Ramos (cell line): ENCODE data around the gene CDC25B.

Experiments
- in situ Hi-C: fragments of 300-500 bp; cut with MboI; formaldehyde crosslinking; loops from one replicate; pipeline ENCODE4 v1.14.3; 2022; ENCODE audit warnings: low sequenced_read_pairs; ENCODE audit not compliant: unreplicated experiment

Gene CDC25B

DNA sequence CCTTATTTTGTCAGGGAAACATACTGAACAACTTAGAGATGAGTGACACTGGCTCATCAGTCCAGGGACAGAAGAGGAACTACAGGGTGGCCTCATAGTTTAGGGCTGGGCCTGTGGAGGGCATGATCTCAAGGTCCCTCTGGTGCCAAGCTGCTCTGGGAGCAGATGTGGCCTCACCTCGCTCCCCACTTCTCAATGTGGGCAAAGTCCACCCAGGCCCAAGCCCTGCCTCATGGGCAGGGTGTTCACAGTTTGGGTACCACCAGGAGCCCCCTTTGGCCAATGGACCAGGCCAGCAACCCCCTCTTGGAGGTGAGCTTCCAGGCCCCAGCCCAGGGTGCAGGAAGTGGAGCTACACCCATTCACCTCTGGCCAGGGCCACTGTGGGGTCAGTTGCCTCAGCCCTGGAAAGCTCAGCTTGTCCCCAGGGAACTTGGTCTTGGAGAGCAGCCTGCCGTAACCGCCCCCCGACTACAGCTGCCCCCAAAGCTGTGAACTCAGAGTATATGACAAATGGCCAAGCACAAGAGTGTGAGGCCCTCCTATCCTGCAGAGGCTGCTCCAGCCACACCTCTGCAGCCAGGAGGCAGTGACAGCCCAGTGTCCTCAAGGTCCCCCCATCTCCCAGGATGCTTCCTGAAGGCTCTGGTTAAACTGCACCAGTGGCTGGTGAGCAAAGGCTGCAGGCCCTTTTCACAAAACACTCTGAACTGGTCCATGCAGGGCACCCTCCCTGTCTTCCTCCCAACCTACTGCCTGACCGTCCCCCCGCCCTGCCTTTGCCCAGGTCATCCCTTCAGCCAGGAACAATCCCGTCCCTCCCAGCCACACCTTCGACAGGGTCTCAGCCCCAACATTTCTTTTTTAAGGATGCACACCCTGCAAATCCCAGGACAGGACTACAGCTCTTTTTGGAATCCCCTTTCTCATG lies 32.2 kb upstream of the CDC25B start:
- in situ Hi-C loops = no loop called here

DNA sequence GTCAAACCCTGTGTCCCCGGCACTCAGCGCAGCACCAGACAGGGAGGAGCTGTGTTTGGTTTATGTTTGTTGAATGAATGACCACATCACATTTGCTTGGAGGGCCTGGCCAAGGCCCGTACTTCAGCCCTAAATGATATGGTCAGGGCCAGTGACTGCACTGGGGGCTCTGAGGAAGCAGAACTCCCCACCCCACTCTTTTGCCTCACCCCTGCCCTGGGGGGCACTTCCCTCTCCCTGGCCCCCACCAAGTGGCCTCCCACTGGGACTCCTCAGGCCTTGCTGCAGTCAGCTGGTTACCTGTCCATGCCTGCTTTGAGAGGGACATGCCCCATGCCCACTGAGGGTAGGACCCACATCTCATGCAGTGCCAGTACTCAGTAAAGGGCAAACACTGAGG lies 31.5 kb upstream of the CDC25B start:
- in situ Hi-C loops = no loop called here

DNA sequence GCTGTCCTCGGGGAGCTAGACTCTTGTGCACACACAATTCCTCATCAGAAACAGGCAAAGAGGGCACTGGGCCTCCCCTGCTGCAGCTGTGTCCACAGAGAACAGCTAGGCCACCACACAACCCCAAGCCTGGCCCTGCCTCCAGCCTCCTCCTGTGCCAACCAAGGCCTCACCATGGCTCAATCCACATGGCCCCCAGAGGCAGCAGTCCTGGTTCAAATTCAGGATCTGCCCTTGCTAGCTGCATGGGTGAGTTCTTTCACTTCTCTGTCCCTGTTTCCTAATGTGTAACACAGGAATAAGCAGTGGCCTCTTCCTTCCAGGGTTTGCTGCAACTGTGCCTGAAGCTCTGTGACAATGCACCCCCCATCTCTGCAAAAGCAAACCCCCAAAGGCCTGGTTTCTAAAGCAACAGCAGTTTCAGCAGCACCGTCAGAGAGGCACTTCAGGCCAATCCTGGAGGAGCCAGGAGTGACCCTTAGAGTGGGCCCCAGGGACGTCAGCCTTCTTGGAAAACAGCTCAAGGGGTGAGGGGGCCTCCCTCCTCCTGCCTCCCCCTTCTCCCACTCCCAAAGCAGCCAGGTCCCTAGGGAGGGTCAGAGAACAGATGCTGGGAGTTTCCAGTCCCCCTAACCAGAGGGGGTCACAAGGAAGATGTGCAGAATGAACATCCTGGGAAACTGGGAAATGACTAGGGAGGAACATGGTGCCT lies 30.8 kb upstream of the CDC25B start:
- in situ Hi-C loops = no loop called here

GRCh38 chr20:3766422-3767109 lies 29.5 kb upstream of the CDC25B start:
- in situ Hi-C loops = no loop called here

GRCh38 chr20:3767110-3767426 lies 29.0 kb upstream of the CDC25B start:
- in situ Hi-C loops = no loop called here

DNA sequence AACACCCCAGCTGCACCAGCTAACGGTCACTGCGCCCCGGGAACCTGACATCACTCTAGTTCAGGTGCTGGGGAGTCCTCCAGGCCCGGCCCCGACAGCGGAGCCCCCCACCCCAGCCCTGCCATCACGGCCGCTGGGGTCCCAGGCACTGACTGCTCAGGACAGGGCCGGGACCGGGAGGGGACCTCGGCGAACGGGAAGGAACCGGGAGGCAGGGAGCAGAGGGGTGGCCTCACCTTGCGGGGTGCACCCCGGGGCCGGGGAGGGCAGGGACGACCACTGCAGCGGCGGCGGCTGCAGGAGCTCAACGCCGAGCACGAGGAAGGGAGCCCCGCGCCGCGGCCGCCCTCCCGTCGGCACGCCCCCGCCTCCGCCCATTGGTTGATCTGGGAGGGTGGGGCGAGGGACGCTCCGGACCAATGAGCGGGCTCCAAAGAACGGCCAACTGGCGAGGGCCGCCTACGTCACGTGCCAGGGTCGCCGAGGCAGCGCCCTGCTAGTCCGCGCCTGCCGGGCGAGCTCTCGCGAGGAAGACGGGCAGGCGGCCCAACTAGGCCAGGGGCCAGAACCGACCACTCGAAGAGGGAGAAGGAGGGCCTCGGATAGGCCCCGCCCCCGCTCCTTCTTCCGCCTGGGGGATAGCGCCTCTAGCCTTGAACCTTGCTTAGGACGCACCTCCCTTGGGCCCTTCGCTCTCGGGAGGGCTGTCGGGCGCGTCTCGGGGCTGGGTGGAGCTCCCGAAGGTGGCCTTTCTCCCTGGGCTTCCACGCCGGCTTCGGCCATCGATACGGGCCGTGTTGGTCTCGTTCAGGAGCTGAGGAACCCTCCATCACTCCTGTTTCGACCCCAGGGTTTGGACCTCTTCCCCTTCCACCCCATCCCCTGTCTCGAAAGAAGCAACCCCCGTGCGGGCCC lies 28.4 kb upstream of the CDC25B start, which contains the start of gene ADISSP:
ADISSP (minus strand) TSS at position 327 of the 915 bp plus-strand sequence. CDS start 7,653 bp downstream, outside the sequence.
- in situ Hi-C loops = no loop called here

GRCh38 chr20:3768342-3769130 lies 27.6 kb upstream of the CDC25B start:
- in situ Hi-C loops = no loop called here

GRCh38 chr20:3771552-3772058 lies 24.5 kb upstream of the CDC25B start:
- in situ Hi-C loops = no loop called here

DNA sequence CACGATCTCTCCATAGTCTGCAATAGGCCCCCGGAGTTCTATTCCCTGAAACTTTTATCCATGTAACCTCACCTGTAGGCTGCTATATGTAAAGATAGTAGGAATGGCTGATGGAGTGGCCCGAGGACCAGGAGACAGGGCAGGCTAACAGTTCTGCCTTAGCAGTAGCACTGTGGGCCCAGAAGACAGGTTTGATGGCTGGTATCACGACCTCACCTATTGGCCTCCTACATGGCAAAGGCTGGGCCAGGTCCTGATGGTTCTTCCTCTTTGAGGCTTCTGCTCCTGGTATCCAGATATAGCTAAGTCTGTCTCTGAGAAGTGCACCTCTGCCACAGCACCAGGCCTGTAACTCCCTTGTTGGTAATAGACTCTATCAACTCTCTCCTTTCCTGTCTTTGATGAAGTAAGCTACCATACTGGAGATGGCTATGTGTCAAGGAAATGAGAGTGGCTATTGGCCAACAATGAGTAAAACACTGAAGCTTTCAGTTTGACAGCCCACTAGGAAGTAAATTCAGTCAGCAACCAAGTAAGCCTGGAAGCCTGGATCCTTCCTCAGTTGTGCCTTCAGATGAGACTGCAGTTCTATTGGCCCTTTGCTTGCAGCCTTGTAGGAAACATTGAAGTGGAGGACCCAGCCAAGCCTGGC lies 20.5 kb upstream of the CDC25B start:
- in situ Hi-C loops = no loop called here

DNA sequence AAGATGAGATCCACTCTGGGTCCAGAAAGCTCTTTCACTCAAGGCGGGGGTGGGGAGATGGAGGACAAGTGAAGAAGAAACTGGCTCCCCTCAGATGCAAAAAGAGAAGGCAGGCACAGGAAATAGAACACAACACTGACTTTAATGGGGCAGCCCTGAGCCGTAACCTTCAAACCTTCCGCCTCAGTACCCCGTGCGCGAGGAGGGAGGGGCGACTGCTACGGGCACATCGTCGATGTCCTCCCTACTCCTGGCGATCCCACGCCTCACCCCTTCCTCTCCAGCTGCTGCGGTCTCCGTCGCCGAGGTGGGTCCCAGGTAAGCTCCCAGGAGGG lies 18.8 kb upstream of the CDC25B start:
- in situ Hi-C loops = no loop called here

GRCh38 chr20:3777716-3778629 lies 18.1 kb upstream of the CDC25B start:
- in situ Hi-C loops = no loop called here

DNA sequence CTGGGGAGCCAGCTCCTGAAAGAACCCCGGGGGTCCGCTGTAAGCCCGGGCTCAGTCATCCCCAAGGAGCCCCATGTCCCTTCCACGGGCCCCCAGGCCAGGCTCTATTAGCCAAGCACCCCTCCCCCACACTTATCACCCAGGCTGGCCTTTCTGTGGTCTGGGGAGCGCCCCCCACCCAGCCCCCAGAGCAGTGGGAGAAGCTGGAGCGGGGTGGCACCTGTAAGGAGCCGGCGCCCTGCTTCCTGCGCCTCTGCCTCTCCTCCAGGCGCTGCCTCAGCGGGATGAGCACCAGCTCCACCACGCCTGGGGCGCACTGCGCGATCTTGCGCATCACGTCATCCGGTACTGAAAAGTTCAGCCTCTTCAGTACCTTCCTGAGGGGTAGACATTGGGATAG lies 17.1 kb upstream of the CDC25B start:
- in situ Hi-C loops = no loop called here

GRCh38 chr20:3781153-3781910 lies 14.8 kb upstream of the CDC25B start, which contains the start of gene SPEF1:
Gene SPEF1, minus strand, starts transcription at chr20:3781448. Its CDS starts 161 bp downstream, at chr20:3781287.
- in situ Hi-C loops = loop anchor here (10.0 kb wide), 1 partner anchor 293 kb away; no protein-coding TSS in a partner anchor

DNA sequence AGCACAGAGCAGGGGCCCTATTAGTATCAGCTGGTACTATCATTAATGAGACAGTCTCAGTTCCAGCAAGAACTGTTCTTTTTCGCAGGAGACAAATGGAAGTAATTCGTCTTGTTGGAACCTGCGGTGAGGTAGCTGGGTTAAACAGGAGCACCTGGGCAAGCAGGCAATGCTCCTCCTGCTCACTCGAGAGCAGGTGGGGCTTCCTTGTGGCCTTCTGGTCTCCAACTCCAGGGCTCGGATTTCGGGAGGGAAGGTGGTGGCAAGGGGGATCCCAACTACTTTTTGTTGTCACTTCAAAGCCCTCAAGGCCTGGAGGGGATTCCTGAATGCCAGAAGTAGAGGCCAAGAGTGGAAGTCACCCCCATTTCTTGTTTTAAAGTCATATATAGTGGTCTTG lies 13.5 kb upstream of the CDC25B start:
- in situ Hi-C loops = loop anchor here (10.0 kb wide), 1 partner anchor 292 kb away; no protein-coding TSS in a partner anchor

DNA sequence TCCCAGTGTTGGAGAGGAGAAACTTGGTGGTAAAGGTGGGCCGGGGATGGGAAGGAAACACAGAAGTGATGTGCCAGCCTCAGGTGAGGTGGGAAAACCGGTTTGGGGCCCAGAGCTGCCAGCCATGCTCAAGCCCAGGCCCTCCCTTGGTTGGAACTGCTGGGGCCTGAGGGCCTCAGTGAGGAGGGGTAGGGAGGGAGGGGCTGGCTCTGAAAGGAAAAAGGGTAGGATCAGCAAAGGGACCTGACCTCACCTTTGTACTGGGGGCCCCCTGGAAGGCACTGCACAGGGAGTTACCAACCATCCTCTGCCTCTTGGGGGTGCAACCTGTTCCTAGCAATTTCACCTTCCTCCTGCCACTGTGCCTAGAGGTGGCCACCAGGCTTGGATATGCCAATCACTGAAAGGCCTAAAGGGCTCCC lies 13.0 kb upstream of the CDC25B start:
- in situ Hi-C loops = loop anchor here (10.0 kb wide), 1 partner anchor 292 kb away; no protein-coding TSS in a partner anchor

- in situ Hi-C loops = loop anchor here (10.0 kb wide), 1 partner anchor 291 kb away; no protein-coding TSS in a partner anchor
Measured at GRCh38 chr20:3783511-3784195, 12.5 kb upstream of the CDC25B start.
